Right lobe of liver (tissue), 6 donors: Measurements from ENCODE around the gene PRSS8. TPM values are rescaled to one million over a fixed set of nuclear protein-coding genes. Genes with fewer than 3 reads are reported as not detected.
"Not testable (repeated sequence)": the region's sequence is repeated elsewhere in the genome, so short reads cannot be mapped to it uniquely, and the experiment has no call there.

ENCODE experiments used
- ATAC-seq, 4 donors: fragments of 200-7000 bp; cut with Tn5 transposase; one replicate each; pipeline ENCODE4 v1.9.1; 2020; ENCODE audit warnings: mild to moderate bottlenecking in 4 of 4, moderate library complexity in 4 of 4
- DNase-seq, 3 donors: peaks; one replicate each; pipeline ENCODE4 v3.0.0-alpha.2; 2020
- H3K27ac ChIP-seq, 3 donors: fragments of 200-600 bp; one replicate each; pipeline ENCODE4 v1.8.0; 2022
- H3K27me3 ChIP-seq, 2 donors: fragments of 200-600 bp; one replicate each; pipeline ENCODE4 v1.8.0; 2022
- H3K36me3 ChIP-seq, 4 donors: fragments of 200-600 bp; sonication (generic) in 1 of 4; one replicate each; pipeline versions ENCODE4 v1.5.1 to v1.8.0; 2017 to 2022; ENCODE audit warnings: control low read depth in 1 of 4
- H3K4me1 ChIP-seq, 4 donors: fragments of 200-600 bp; sonication (generic) in 1 of 4; one replicate each; pipeline versions ENCODE4 v1.5.1 to v1.8.0; 2017 to 2022; ENCODE audit warnings: control low read depth in 1 of 4
- H3K4me3 ChIP-seq, 3 donors: fragments of 200-600 bp; one replicate each; pipeline ENCODE4 v1.8.0; 2022
- H3K9me3 ChIP-seq, 4 donors: fragments of 200-600 bp; sonication (generic) in 1 of 4; one replicate each; pipeline versions ENCODE4 v1.5.1 to v1.8.0; 2017 to 2022; ENCODE audit warnings: control low read depth in 1 of 4
- CTCF ChIP-seq, 4 donors: fragments of 200-600 bp in 3 of 4; fragments of 450-650 bp in 1 of 4; IDR thresholded peaks; one replicate each; pipeline versions ENCODE4 v1.5.1 to v1.8.0; 2016 to 2022; ENCODE audit warnings: antibody characterized with exemption in 4 of 4, mild to moderate bottlenecking in 2 of 4
- POLR2A ChIP-seq: fragments of 450-650 bp; IDR thresholded peaks from one replicate; pipeline ENCODE4 v1.6.1; 2017; ENCODE audit warnings: antibody characterized with exemption, mild to moderate bottlenecking
- WGBS: methylation state at CpG from one replicate; pipeline ENCODE4 v1.1.6; 2018; ENCODE audit warnings: low coverage, low lambda C conversion rate; ENCODE audit not compliant: insufficient coverage; ENCODE audit errors: missing lambda C conversion rate; 5-methylcytosine and 5-hydroxymethylcytosine counted together
- intact Hi-C, 2 donors: fragments of 100-400 bp; cut with DNase I; formaldehyde crosslinking; loops; one replicate each; pipeline versions ENCODE4 v1.11.2 to v1.14.1; 2022
- total RNA-seq, 6 experiments: library from RNA; depleted of rRNA in 2 of 6; stranded (reverse); fragments of >200 nt in 2 of 6; fragmentation: NEBNext Ultra II Directional in 3 of 6; extraction: Animal tissue kit (Norgen Biotek cat#: 25700) in 3 of 6; gene quantifications; one replicate each; pipeline versions ENCODE4 v1.1.0 to v1.2.4, GENCODE V29; 2016 to 2023
- donor health status: DM: no; HTN: yes; CAD: no.
- donor health status: DM: no; HTN: no; CAD: no.
- donor health status: DM: no; HTN: no; CAD: no.
- donor health status: DM: no; HTN: yes; CAD: no.
- donor health status: DM: no; HTN: yes; CAD: no.

The PRSS8 gene
- total RNA-seq, 6 experiments from 2014 or later: 5.6 to 20.0 (median 13.1) TPM

DNA sequence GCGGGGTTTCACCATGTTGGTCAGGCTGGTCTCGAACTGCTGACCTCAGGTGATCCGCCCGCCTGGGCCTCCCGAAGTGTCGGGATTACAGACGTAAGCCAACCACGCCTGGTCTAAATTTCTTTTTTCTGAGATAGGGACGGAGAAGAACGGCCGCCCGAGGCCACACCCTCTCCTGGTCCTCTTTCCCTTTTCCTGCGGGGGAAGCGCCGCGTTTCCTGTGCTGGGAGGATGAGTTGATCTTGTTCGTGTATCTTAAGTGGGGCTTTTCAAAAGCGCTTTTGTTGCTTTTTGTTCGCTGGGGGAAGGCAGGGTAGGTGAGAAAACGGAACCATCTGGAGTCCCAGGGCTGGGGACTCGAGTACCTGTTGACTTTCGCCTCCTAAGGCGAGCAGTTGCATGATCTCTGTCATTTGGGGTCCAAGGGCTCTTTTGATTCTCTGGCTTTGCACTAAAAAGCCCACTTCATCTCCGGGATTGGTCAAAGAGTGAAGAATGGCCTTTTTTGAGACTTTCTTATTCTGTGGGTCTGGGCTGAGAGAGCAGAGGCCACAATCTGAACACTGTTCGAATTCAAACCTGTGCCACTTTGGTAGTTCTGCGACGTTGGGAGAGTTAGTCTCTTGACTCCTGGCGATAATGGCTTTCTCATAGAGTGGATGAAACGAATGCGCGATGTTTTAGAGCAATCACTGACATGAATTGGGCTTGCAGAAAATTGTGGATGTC, 45.7 kb upstream of the PRSS8 start:
- H3K27ac ChIP-seq: peak overlapping the region; percentile 97 to 99 (median 97)
- peaks cover 0 to 19% (median 7%) of the 10 kb centered on the region in 4 donors for H3K4me1 ChIP-seq
- H3K36me3 ChIP-seq: peaks cover 7 to 41% (median 23%) of the 10 kb centered on the region in 4 donors
- intact Hi-C loops: loop anchor here in 1 of 2 donors (10.0 kb wide), 1 partner anchor 274 kb away; the partner anchor contains the start of gene ARMC5
- no peaks in the 10 kb centered on the region for H3K27me3 ChIP-seq
- DNase-seq: peak in 2 of 3 donors; percentile 63 to 65
- WGBS: 10% methylated on average over 28 of the region's 31 CpGs
- no peaks in the 10 kb centered on the region for H3K9me3 ChIP-seq
- peak overlapping the region; percentile 78 to 97 (median 79) for H3K4me3 ChIP-seq
- TF ChIP-seq CTCF (IDR thresholded peaks at IDR 0.05): no peak
- no peak for TF ChIP-seq POLR2A
- peak in 2 of 4 donors; percentile 4 to 10 for ATAC-seq

- Histone ChIP-seq H3K4me1 (peaks cover 0 to 19% (median 7%) of the 10 kb centered on the region in 4 donors), H3K36me3 (peaks cover 3 to 27% (median 14%) of the 10 kb centered on the region in 4 donors), H3K27ac (peak within 1 kb of the TSS; percentile 97 to 99 (median 97)), H3K9me3 (no peaks in the 10 kb centered on the region), H3K27me3 (no peaks in the 10 kb centered on the region), H3K4me3 (peak within 1 kb of the TSS; percentile 78 to 97 (median 79))
- ATAC-seq: peak; percentile 89 to 92 (median 90)
- peak; percentile 93 to 95 (median 93) for DNase-seq
- peak; percentile 97 for TF ChIP-seq POLR2A
- no peak for TF ChIP-seq CTCF (IDR thresholded peaks at IDR 0.05)
- intact Hi-C loops: loop anchor here in 1 of 2 donors (10.0 kb wide), 1 partner anchor 275 kb away; the partner anchor contains the start of gene ARMC5
- WGBS: no CpG with 5 or more reads among the region's 69 CpGs
Measured at GRCh38 chr16:31179747-31180459, 44.4 kb upstream of the PRSS8 start, which contains the start of gene FUS. FUS (plus strand) TSS chr16:31180139; CDS start chr16:31180215, 76 bp downstream.

- peak overlapping the region; percentile 97 to 99 (median 97) for H3K27ac ChIP-seq
- H3K9me3 ChIP-seq: no peaks in the 10 kb centered on the region
- ATAC-seq (peak in 1 of 4 donors; percentile 0), DNase-seq (no peak)
- H3K4me3 ChIP-seq: peak overlapping the region; percentile 78 to 97 (median 79)
- intact Hi-C loops: no loop called here
- H3K4me1 ChIP-seq: peaks cover 0 to 19% (median 7%) of the 10 kb centered on the region in 4 donors
- H3K27me3 ChIP-seq: no peaks in the 10 kb centered on the region
- WGBS: 2% methylated on average over 25 of the region's 27 CpGs
- peaks cover 3 to 21% (median 10%) of the 10 kb centered on the region in 4 donors for H3K36me3 ChIP-seq
- TF ChIP-seq CTCF (IDR thresholded peaks at IDR 0.05) (no peak), POLR2A (no peak)
Measured at GRCh38 chr16:31179219-31179746, 43.8 kb upstream of the PRSS8 start.

GRCh38 chr16:31177136-31177535, 41.6 kb upstream of the PRSS8 start:
- Histone ChIP-seq H3K27me3 (no peaks in the 10 kb centered on the region), H3K36me3 (no peaks in the 10 kb centered on the region), H3K4me1 (peaks cover 0 to 10% (median 3%) of the 10 kb centered on the region in 4 donors), H3K4me3 (no peak overlapping the region), H3K27ac (no peak overlapping the region), H3K9me3 (no peaks in the 10 kb centered on the region)
- intact Hi-C loops: no loop called here
- ATAC-seq (no peak), DNase-seq (no peak)
- TF ChIP-seq CTCF (IDR thresholded peaks at IDR 0.05): no peak
- TF ChIP-seq POLR2A: no peak
- WGBS: 65% methylated on average over 3 of the region's 3 CpGs

- ATAC-seq, H3K27ac ChIP-seq, H3K4me1 ChIP-seq, DNase-seq, H3K36me3 ChIP-seq, H3K27me3 ChIP-seq, H3K4me3 ChIP-seq, H3K9me3 ChIP-seq, intact Hi-C loops: not testable (repeated sequence)
- WGBS: no CpG with 5 or more reads among the region's 2 CpGs
Measured at GRCh38 chr16:31170048-31170447, 34.5 kb upstream of the PRSS8 start.
